ENCODE results near the gene MAP3K21.

The MAP3K21 gene

DNA sequence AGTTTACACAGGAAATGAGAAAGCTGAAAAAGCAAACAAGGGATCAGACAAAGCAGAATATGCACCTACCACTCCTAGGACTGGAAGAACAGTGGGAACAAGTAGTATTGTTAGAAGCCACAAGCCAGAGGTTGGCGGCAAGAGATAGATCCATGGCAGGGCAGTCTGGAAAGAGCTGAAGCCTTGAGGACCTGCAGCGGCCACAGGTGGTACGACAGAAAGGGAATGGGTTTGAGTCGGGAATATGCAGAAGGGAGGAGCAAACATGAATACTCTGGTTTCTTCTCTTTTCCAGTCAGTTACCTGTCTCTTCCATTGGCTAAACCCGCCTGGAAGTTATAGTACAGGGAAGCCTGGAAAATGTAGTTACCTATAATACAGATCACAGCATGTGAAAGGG lies 28.1 kb upstream of the MAP3K21 start:
- DNase-seq (ENCODE audit: low spot score): no peak
- H3K27ac ChIP-seq: no peak overlapping the region
- TF ChIP-seq, protein P1, sequence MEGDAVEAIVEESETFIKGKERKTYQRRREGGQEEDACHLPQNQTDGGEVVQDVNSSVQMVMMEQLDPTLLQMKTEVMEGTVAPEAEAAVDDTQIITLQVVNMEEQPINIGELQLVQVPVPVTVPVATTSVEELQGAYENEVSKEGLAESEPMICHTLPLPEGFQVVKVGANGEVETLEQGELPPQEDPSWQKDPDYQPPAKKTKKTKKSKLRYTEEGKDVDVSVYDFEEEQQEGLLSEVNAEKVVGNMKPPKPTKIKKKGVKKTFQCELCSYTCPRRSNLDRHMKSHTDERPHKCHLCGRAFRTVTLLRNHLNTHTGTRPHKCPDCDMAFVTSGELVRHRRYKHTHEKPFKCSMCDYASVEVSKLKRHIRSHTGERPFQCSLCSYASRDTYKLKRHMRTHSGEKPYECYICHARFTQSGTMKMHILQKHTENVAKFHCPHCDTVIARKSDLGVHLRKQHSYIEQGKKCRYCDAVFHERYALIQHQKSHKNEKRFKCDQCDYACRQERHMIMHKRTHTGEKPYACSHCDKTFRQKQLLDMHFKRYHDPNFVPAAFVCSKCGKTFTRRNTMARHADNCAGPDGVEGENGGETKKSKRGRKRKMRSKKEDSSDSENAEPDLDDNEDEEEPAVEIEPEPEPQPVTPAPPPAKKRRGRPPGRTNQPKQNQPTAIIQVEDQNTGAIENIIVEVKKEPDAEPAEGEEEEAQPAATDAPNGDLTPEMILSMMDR (conservative IDR thresholded peaks at IDR 0.05; ENCODE audit: low read depth): no peak
- CTCF ChIA-PET: no interaction called here
- POLR2A ChIA-PET (ENCODE audit: low non-redundant PET): no interaction called here

DNA sequence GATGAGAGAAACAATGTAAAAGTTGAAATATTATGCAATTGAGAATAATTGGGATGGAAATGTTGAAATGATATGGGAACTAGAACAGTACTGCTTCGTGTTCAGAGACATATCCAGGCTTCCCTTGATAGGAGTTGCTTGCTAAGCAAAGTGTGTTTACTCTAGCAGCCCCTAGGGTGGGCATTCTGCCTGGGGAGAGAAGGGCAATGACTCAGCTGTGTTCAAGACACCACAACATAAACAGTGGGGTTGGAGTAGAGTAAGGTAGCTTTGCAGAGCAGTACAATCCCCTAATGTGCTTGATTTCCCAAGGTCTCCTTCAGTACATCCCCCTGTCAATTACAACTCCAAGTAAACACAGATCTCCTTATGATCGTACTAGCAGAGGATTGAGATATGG lies 27.2 kb upstream of the MAP3K21 start:
- no peak for DNase-seq (ENCODE audit: low spot score)
- ChIA-PET POLR2A (ENCODE audit: low non-redundant PET) (no interaction called here), CTCF (no interaction called here)
- H3K27ac ChIP-seq: no peak overlapping the region
- TF ChIP-seq, protein P1 (conservative IDR thresholded peaks at IDR 0.05; ENCODE audit: low read depth): no peak

DNA sequence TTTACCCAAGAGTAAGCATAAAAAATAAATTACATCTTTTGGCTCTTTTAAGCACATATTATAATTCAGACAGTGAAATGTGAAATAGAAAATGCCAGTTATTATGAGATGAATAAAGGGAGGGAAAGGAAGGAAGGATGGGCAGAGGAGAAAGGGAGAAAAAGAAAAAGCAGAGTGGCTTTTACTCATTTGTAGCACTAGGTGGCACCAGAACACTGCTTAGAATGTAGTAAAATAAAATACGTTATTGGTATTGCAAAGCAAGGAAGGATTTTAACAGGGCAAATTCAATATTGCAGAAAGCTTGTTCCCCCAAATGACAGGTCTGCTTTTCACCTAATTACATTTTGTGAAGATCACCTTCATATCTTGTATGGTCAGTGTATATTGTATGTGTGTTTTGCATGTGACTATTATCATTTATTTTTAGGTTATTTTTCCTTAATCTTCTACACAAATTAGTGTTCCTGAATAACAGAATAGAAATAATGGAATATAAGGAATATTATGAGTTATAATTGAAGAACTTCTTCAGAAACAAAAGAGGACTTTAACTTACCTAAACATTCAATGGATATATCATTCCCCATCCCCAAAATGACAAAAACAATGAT lies 22.9 kb upstream of the MAP3K21 start:
- ChIA-PET CTCF (interaction anchor here (0.5 to 1.8 kb wide), 10 partner anchors 8 to 1353 kb away, joined by 3 to 5 read pairs (median 4); no protein-coding TSS in a partner anchor), POLR2A (ENCODE audit: low non-redundant PET) (no interaction called here)
- no peak for DNase-seq (ENCODE audit: low spot score)
- TF ChIP-seq, protein P1 (conservative IDR thresholded peaks at IDR 0.05; ENCODE audit: low read depth): peak; percentile 91
- H3K27ac ChIP-seq: no peak overlapping the region

GRCh38 chr1:233313434-233314155 lies 13.9 kb upstream of the MAP3K21 start:
- ChIA-PET POLR2A (ENCODE audit: low non-redundant PET) (no interaction called here), CTCF (interaction anchor here (0.6 kb wide), 2 partner anchors 477 to 1632 kb away, joined by 3 read pairs; no protein-coding TSS in a partner anchor)
- DNase-seq (ENCODE audit: low spot score): no peak
- H3K27ac ChIP-seq: no peak overlapping the region
- TF ChIP-seq, protein P1 (conservative IDR thresholded peaks at IDR 0.05; ENCODE audit: low read depth): no peak

DNA sequence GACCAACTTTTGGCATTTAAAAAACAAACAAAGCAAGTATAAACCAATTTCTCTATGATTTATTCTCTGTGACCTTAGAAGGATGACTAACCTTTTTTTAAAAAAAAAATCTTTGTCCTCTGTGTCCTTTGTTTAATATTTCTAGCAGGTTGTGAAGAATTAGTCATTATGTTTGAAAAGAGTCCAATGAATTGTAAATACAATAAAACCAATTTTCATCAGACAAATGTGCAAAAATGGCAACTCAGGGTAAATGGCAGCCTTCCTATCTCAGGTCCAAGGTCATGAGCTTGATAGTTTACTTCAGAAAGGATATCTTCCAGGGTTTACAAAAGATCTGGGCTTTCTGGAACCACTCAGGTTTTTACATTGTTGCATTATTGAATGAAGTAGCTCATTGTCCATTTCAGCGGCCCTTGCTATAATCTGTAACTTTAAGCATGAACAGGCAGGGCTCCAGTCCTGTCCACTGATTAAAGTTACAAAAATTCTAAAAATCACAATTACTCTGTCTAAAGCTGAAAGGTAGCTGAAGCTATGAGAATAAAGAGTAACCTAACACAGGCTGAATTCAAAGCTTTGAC lies 11.7 kb upstream of the MAP3K21 start:
- CTCF ChIA-PET: no interaction called here

DNA sequence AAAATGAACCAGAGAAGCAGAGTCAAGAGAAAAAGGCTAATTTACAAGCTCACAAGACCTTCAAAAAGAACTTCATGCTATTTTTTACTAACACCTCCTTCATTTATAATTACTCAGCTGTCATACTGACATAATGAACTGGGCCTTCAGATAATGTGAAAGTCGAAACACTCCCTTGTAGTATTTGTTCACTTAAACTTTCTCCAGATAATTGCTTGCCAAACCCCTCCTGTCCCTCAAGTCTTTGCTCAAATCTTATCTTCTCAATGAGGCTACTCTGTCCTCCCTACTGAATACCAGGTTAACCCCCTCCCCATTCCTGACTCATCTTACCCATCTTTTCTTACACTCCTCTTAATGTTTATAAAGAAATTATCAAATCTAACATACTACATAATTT lies 11.1 kb upstream of the MAP3K21 start:
- no peak overlapping the region for H3K27ac ChIP-seq
- DNase-seq (ENCODE audit: low spot score): no peak
- ChIA-PET POLR2A (ENCODE audit: low non-redundant PET) (no interaction called here), CTCF (interaction anchor here (0.6 to 1.0 kb wide), 3 partner anchors 11 to 1023 kb away, joined by 3 to 5 read pairs (median 3); no protein-coding TSS in a partner anchor)
- TF ChIP-seq, protein P1 (conservative IDR thresholded peaks at IDR 0.05; ENCODE audit: low read depth): no peak

More for the DNA sequence above, 11.7 kb upstream of the MAP3K21 start:
- no peak for DNase-seq (ENCODE audit: low spot score)
- POLR2A ChIA-PET (ENCODE audit: low non-redundant PET): no interaction called here
- no peak overlapping the region for H3K27ac ChIP-seq
- TF ChIP-seq, protein P1 (conservative IDR thresholded peaks at IDR 0.05; ENCODE audit: low read depth): no peak
